ENCODE measurements around the gene ZNF76.

GRCh38 chr6:35228481-35228880 is 31.1 kb upstream of the ZNF76 start:
- TF ChIP-seq CTCF (IDR thresholded peaks at IDR 0.05; ENCODE audit: poor library complexity, severe bottlenecking): no peak
- no peak for TF ChIP-seq EP300 (conservative IDR thresholded peaks at IDR 0.05; ENCODE audit: poor library complexity, severe bottlenecking)
- TF ChIP-seq REST (IDR thresholded peaks at IDR 0.05; ENCODE audit: borderline replicate concordance): no peak
